Globus pallidus (tissue), 1 donor: ENCODE measurements around the gene GLB1L.
"Not testable (repeated sequence)": the region's sequence is repeated elsewhere in the genome, so short reads cannot be mapped to it uniquely, and the experiment has no call there.

Experiments
- DNase-seq: peaks from one replicate; pipeline ENCODE4 v3.0.0-alpha.2; 2015; ENCODE audit warnings: low spot score

GLB1L gene

GRCh38 chr2:219245148-219245898 is at the start of gene GLB1L, which contains the start of gene STK16:
Gene GLB1L (minus strand): TSS chr2:219245444. CDS start chr2:219243573, 1,871 bp downstream.
Gene STK16 (plus strand): TSS chr2:219245479. CDS start chr2:219246000, 521 bp downstream.
- DNase-seq, result peak; percentile 88

GRCh38 chr2:219294356-219295351 is 49.4 kb upstream of the GLB1L start:
- DNase-seq, result peak; percentile 83

GRCh38 chr2:219293736-219294231 is 48.5 kb upstream of the GLB1L start:
- DNase-seq, result no peak

GRCh38 chr2:219292616-219293015 is 47.4 kb upstream of the GLB1L start:
- DNase-seq, result no peak

- DNase-seq, result no peak
Observed at GRCh38 chr2:219291910-219292490, 46.8 kb upstream of the GLB1L start.

- DNase-seq, result no peak
Observed at GRCh38 chr2:219291394-219291793, 46.1 kb upstream of the GLB1L start.

GRCh38 chr2:219290381-219291171 is 45.3 kb upstream of the GLB1L start:
- DNase-seq, result no peak

- peak; percentile 94 for DNase-seq
Observed at GRCh38 chr2:219289537-219290361, 44.5 kb upstream of the GLB1L start.

- DNase-seq, result no peak
Observed at GRCh38 chr2:219289195-219289536, 43.9 kb upstream of the GLB1L start.

- no peak for DNase-seq
Observed at GRCh38 chr2:219287580-219288265, 42.5 kb upstream of the GLB1L start.

- not testable (repeated sequence) for DNase-seq
Observed at GRCh38 chr2:219287116-219287440, 41.8 kb upstream of the GLB1L start.

GRCh38 chr2:219286436-219287115 is 41.3 kb upstream of the GLB1L start:
- peak; percentile 78 for DNase-seq

- peak; percentile 78 for DNase-seq
Observed at GRCh38 chr2:219285894-219286425, 40.7 kb upstream of the GLB1L start.

- DNase-seq, result no peak
Observed at GRCh38 chr2:219285373-219285735, 40.1 kb upstream of the GLB1L start.

- no peak for DNase-seq
Observed at GRCh38 chr2:219284501-219285372, 39.5 kb upstream of the GLB1L start.

- DNase-seq, result no peak
Observed at GRCh38 chr2:219282943-219283581, 37.8 kb upstream of the GLB1L start.

- DNase-seq, result peak; percentile 91
Observed at GRCh38 chr2:219282375-219282774, 37.1 kb upstream of the GLB1L start.

GRCh38 chr2:219281588-219281987 is 36.3 kb upstream of the GLB1L start:
- DNase-seq, result no peak
